GM13976 (cell line): Measurements from ENCODE around the gene EXOC6.

Source experiments
- DNase-seq: peaks from one replicate; pipeline ENCODE4 v3.0.0; 2012; ENCODE audit warnings: low spot score
- CTCF ChIP-seq: IDR thresholded peaks from 2 replicates; pipeline ENCODE4 v1.5.1; 2012; ENCODE audit warnings: borderline replicate concordance, mild to moderate bottlenecking; ENCODE audit not compliant: insufficient read depth; ENCODE audit errors: extremely low read depth, missing control alignments, control extremely low read depth
- in situ Hi-C: fragments of 300-500 bp; cut with MboI; formaldehyde crosslinking; loops from one replicate; pipeline ENCODE4 v1.12.0; 2022; ENCODE audit warnings: low sequenced_read_pairs, mixed read lengths, inconsistent platforms; ENCODE audit not compliant: unreplicated experiment

Gene EXOC6

GRCh38 chr10:92849576-92850090 lies 1.3 kb downstream of the EXOC6 start:
- in situ Hi-C loops, result no loop called here
- no peak for DNase-seq
- TF ChIP-seq CTCF, result no peak

- TF ChIP-seq CTCF, result no peak
- no peak for DNase-seq
These were observed 1.9 kb downstream of the EXOC6 start for GRCh38 chr10:92850185-92850584.

GRCh38 chr10:92851003-92851402 lies 2.7 kb downstream of the EXOC6 start:
- in situ Hi-C loops, result no loop called here
- no peak for TF ChIP-seq CTCF
- no peak for DNase-seq

More at GRCh38 chr10:92850185-92850584, 1.9 kb downstream of the EXOC6 start:
- in situ Hi-C loops, result no loop called here

GRCh38 chr10:92855560-92855959 lies 7.2 kb downstream of the EXOC6 start:
- DNase-seq, result no peak
- TF ChIP-seq CTCF, result no peak
- in situ Hi-C loops, result no loop called here

- in situ Hi-C loops, result no loop called here
- no peak for TF ChIP-seq CTCF
- DNase-seq, result no peak
These were observed 9.7 kb downstream of the EXOC6 start for GRCh38 chr10:92857904-92858514.

- no peak for DNase-seq
- in situ Hi-C loops, result no loop called here
- no peak for TF ChIP-seq CTCF
These were observed 18.9 kb downstream of the EXOC6 start for GRCh38 chr10:92867235-92867634.
